IPS-NIHi7 (cell line): ENCODE data around the gene GPATCH3.
"Not testable (repeated sequence)": the region's sequence is repeated elsewhere in the genome, so short reads cannot be mapped to it uniquely, and the experiment has no call there.

Experiments used
- DNase-seq: peaks from one replicate; pipeline ENCODE4 v3.0.0; 2012; ENCODE audit warnings: mixed read lengths; ENCODE audit errors: extremely low spot score

GPATCH3 gene

GRCh38 chr1:26913389-26913753, 13.1 kb upstream of the GPATCH3 start:
- no peak for DNase-seq

- DNase-seq: no peak
Measured at GRCh38 chr1:26912147-26912490, 11.9 kb upstream of the GPATCH3 start.

GRCh38 chr1:26911399-26912146, 11.3 kb upstream of the GPATCH3 start:
- no peak for DNase-seq

GRCh38 chr1:26910343-26911160, 10.3 kb upstream of the GPATCH3 start:
- DNase-seq: no peak

GRCh38 chr1:26909951-26910342, 9.7 kb upstream of the GPATCH3 start:
- DNase-seq: no peak

GRCh38 chr1:26907071-26907917, 7.0 kb upstream of the GPATCH3 start:
- peak; percentile 35 for DNase-seq

GRCh38 chr1:26900815-26901511, 696 bp upstream of the GPATCH3 start:
- no peak for DNase-seq

- DNase-seq: no peak
Measured at GRCh38 chr1:26897351-26897750, 2.9 kb downstream of the GPATCH3 start.

- no peak for DNase-seq
Measured at GRCh38 chr1:26894263-26894662, 6.0 kb downstream of the GPATCH3 start.

GRCh38 chr1:26890467-26890796, 9.8 kb downstream of the GPATCH3 start:
- DNase-seq: no peak

GRCh38 chr1:26889551-26890466, 10.5 kb downstream of the GPATCH3 start, which contains the start of gene GPN2:
Gene GPN2 (minus strand): TSS chr1:26890283. CDS start chr1:26890096, 187 bp downstream.
- peak; percentile 90 for DNase-seq

GRCh38 chr1:26888231-26888630, 12.0 kb downstream of the GPATCH3 start:
- DNase-seq: no peak

GRCh38 chr1:26887125-26887524, 13.1 kb downstream of the GPATCH3 start:
- no peak for DNase-seq

- no peak for DNase-seq
Measured at GRCh38 chr1:26882696-26883463, 17.4 kb downstream of the GPATCH3 start.

GRCh38 chr1:26881611-26882010, 18.7 kb downstream of the GPATCH3 start:
- DNase-seq: not testable (repeated sequence)

- no peak for DNase-seq
Measured at GRCh38 chr1:26879793-26880192, 20.5 kb downstream of the GPATCH3 start.

- DNase-seq: no peak
Measured at GRCh38 chr1:26877326-26877725, 22.9 kb downstream of the GPATCH3 start.

GRCh38 chr1:26874896-26875295, 25.4 kb downstream of the GPATCH3 start:
- DNase-seq: no peak

GRCh38 chr1:26873097-26873496, 27.2 kb downstream of the GPATCH3 start:
- DNase-seq: not testable (repeated sequence)
